Measurements from ENCODE around the gene CT47C1. TPM values are rescaled to one million over a fixed set of nuclear protein-coding genes. Genes with fewer than 3 reads are reported as not detected.
"Not testable (repeated sequence)": the region's sequence is repeated elsewhere in the genome, so short reads cannot be mapped to it uniquely, and the experiment has no call there.

Gene CT47C1
- not detected for total RNA-seq

- no peak within 1 kb of the TSS for H3K9ac ChIP-seq (ENCODE audit: low read depth in 2 of 2, low read length in 2 of 2)
- H3K9me3 ChIP-seq, result no peaks in the 10 kb centered on the region
- H3K4me3 ChIP-seq, result no peak within 1 kb of the TSS
- H3K27ac ChIP-seq, result no peak within 1 kb of the TSS
- H3K4me1 ChIP-seq, result no peaks in the 10 kb centered on the region
- H3K36me3 ChIP-seq, result no peaks in the 10 kb centered on the region
- TF ChIP-seq CTCF (IDR thresholded peaks at IDR 0.05), result no peak
- H3K27me3 ChIP-seq, result no peaks in the 10 kb centered on the region
- intact Hi-C loops (cut with DNase I), result no loop called here
- DNase-seq, result no peak
Measured at GRCh38 chrX:119072744-119073143, at the start of gene CT47C1. TSS of gene CT47C1 (plus strand) at chrX:119072993. CDS start at chrX:119073226, 233 bp downstream.

GRCh38 chrX:119025900-119026299 is 46.9 kb upstream of the CT47C1 start:
- intact Hi-C loops (cut with DNase I), result no loop called here
- no peaks in the 10 kb centered on the region for H3K4me1 ChIP-seq

GRCh38 chrX:119026344-119026743 is 46.4 kb upstream of the CT47C1 start:
- intact Hi-C loops (cut with DNase I); H3K27ac ChIP-seq; DNase-seq: not testable (repeated sequence)

More at GRCh38 chrX:119025900-119026299, 46.9 kb upstream of the CT47C1 start:
- Histone ChIP-seq H3K9me3 (no peaks in the 10 kb centered on the region), H3K27me3 (no peaks in the 10 kb centered on the region), H3K36me3 (no peaks in the 10 kb centered on the region), H3K9ac (ENCODE audit: low read depth in 2 of 2, low read length in 2 of 2) (no peak overlapping the region), H3K4me3 (no peak overlapping the region), H3K27ac (no peak overlapping the region)
- DNase-seq, result no peak
- TF ChIP-seq CTCF (IDR thresholded peaks at IDR 0.05), result no peak

GRCh38 chrX:119027960-119028732 is 44.6 kb upstream of the CT47C1 start:
- H3K27me3 ChIP-seq; H3K9ac ChIP-seq (ENCODE audit: low read depth in 2 of 2, low read length in 2 of 2); H3K36me3 ChIP-seq; intact Hi-C loops (cut with DNase I); DNase-seq; H3K4me1 ChIP-seq; H3K27ac ChIP-seq; H3K4me3 ChIP-seq; H3K9me3 ChIP-seq: not testable (repeated sequence)

More at GRCh38 chrX:119026344-119026743, 46.4 kb upstream of the CT47C1 start:
- H3K4me1 ChIP-seq; H3K36me3 ChIP-seq; H3K4me3 ChIP-seq; H3K9ac ChIP-seq (ENCODE audit: low read depth in 2 of 2, low read length in 2 of 2); H3K9me3 ChIP-seq; H3K27me3 ChIP-seq: not testable (repeated sequence)

GRCh38 chrX:119028733-119029330 is 44.0 kb upstream of the CT47C1 start:
- intact Hi-C loops (cut with DNase I), result no loop called here
- Histone ChIP-seq H3K9me3 (no peaks in the 10 kb centered on the region), H3K4me3 (no peak overlapping the region), H3K9ac (ENCODE audit: low read depth in 2 of 2, low read length in 2 of 2) (no peak overlapping the region), H3K27me3 (no peaks in the 10 kb centered on the region), H3K36me3 (no peaks in the 10 kb centered on the region), H3K4me1 (no peaks in the 10 kb centered on the region), H3K27ac (no peak overlapping the region)
- no peak for TF ChIP-seq CTCF (IDR thresholded peaks at IDR 0.05)
- DNase-seq, result no peak

- H3K9me3 ChIP-seq; intact Hi-C loops (cut with DNase I); H3K36me3 ChIP-seq; DNase-seq; H3K4me1 ChIP-seq; H3K4me3 ChIP-seq; H3K9ac ChIP-seq (ENCODE audit: low read depth in 2 of 2, low read length in 2 of 2); H3K27me3 ChIP-seq; H3K27ac ChIP-seq: not testable (repeated sequence)
Measured at GRCh38 chrX:119029656-119030055, 43.1 kb upstream of the CT47C1 start.

GRCh38 chrX:119030990-119031389 is 41.8 kb upstream of the CT47C1 start:
- no peak overlapping the region for H3K27ac ChIP-seq
- H3K9ac ChIP-seq (ENCODE audit: low read depth in 2 of 2, low read length in 2 of 2), result no peak overlapping the region
- no peak for DNase-seq
- no peaks in the 10 kb centered on the region for H3K4me1 ChIP-seq
- TF ChIP-seq CTCF (IDR thresholded peaks at IDR 0.05), result no peak
- H3K36me3 ChIP-seq, result no peaks in the 10 kb centered on the region
- H3K9me3 ChIP-seq, result no peaks in the 10 kb centered on the region
- intact Hi-C loops (cut with DNase I), result no loop called here
- no peaks in the 10 kb centered on the region for H3K27me3 ChIP-seq
- no peak overlapping the region for H3K4me3 ChIP-seq

Measured in colonic mucosa (tissue), 4 donors.